Activated naive CD8-positive, alpha-beta T cell treated with anti-CD3 and anti-CD28 coated beads, Interleukin-2, amount 50 U/mL, for 24 hours (primary cell): Measurements from ENCODE around the gene SLC5A5.

ENCODE experiments used
- ATAC-seq: fragments of 150-1000 bp; cut with Tn5 transposase; one replicate; pipeline ENCODE4 v1.10.0; 2021
- DNase-seq: peaks from one replicate; pipeline ENCODE4 v3.0.0; 2021
- H3K27ac Mint-ChIP-seq: one replicate; pipeline ENCODE4 v1.8.0; 2021; ENCODE audit warnings: mild to moderate bottlenecking, mixed read lengths
- H3K27me3 Mint-ChIP-seq: one replicate; pipeline ENCODE4 v1.8.0; 2021; ENCODE audit warnings: mixed read lengths
- H3K36me3 Mint-ChIP-seq: one replicate; pipeline ENCODE4 v1.8.0; 2021; ENCODE audit warnings: low read depth, mixed read lengths
- H3K4me1 Mint-ChIP-seq: one replicate; pipeline ENCODE4 v1.8.0; 2021; ENCODE audit warnings: mixed read lengths
- H3K4me3 Mint-ChIP-seq: one replicate; pipeline ENCODE4 v1.8.0; 2021; ENCODE audit warnings: mild to moderate bottlenecking, moderate library complexity, mixed read lengths
- H3K9me3 Mint-ChIP-seq: one replicate; pipeline ENCODE4 v1.8.0; 2021; ENCODE audit warnings: mixed read lengths

SLC5A5 gene

DNA sequence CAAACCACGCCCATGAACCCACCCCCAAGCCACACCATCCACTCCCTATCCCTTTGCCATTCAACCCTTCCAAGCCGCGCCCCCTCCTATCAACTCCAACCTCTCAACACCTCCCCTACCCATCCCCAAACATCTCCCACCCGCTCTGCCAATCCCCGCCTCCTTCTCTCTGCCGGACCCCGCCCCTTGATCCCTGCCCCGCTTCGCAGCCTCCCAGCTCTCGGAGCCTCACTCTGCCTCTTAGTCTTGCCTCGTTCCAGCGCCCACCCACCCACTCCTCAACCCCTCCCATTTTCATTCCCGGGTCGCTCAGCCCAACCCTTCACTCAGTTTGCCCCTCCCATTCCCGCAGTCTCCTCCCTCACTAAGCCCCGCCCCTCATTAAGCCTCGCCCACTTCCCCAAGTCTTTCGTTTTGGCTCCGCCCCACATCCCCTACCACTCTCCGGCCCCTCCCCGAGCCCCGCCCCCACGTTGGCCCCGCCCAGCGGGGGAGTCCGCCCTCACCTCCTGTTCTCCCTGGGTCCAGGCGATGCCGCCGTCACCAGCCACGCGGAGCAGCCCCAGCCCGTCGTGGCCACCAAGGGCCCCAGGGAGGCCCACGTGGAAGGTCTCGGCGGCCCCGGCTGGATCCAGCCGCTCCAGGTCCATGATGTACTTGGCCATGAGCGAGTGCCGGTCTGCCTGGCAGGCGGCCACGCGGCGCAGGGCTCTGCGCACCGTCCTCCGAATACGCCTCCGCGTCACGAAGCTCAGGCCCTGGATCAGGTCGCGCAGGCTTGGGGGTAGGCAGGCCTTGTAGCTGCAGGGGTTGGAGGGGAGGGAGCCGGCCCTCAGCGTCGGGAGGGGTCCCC is 29.7 kb upstream of the SLC5A5 start:
- Mint-ChIP-seq H3K4me1 (peaks cover 44% of the 10 kb centered on the region), H3K4me3 (no peak overlapping the region), H3K27me3 (no peaks in the 10 kb centered on the region), H3K9me3 (no peaks in the 10 kb centered on the region), H3K36me3 (peaks cover 52% of the 10 kb centered on the region), H3K27ac (no peak overlapping the region)
- ATAC-seq (peak; percentile 34), DNase-seq (peak; percentile 81)

DNA sequence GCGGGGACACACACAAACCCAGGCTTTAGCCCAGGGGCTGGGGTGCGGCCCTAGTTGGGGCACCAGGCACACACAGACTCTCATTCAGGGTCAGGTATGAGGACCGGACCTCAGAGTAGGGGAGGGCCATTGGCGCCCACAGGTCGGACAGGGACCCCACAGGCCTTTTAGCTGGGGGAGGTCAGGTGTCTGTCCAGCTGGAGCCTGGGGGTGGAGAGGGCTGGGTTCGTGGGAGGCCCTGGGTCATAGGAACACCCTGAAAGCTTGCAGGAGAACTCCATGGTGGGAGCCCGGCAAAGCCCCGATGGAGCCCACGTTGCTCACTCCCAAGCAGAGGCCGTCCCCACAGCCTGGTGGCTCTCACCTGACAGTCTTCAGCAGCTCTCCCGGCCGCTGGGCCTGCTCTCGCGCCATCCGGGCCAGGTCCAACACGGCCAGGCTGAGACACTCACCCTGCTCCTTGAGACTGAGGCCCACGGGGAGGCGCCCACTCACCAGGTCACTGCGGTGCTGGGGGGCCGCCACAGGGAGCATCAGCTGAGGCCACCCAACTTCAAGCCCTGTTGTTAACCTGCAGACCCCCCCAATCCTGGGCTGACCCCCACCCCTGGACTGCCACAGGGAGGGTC is 29.0 kb upstream of the SLC5A5 start:
- Mint-ChIP-seq H3K36me3 (peaks cover 49% of the 10 kb centered on the region), H3K27ac (no peak overlapping the region), H3K4me1 (peaks cover 43% of the 10 kb centered on the region), H3K27me3 (no peaks in the 10 kb centered on the region), H3K4me3 (no peak overlapping the region), H3K9me3 (no peaks in the 10 kb centered on the region)
- DNase-seq: no peak
- ATAC-seq: no peak

DNA sequence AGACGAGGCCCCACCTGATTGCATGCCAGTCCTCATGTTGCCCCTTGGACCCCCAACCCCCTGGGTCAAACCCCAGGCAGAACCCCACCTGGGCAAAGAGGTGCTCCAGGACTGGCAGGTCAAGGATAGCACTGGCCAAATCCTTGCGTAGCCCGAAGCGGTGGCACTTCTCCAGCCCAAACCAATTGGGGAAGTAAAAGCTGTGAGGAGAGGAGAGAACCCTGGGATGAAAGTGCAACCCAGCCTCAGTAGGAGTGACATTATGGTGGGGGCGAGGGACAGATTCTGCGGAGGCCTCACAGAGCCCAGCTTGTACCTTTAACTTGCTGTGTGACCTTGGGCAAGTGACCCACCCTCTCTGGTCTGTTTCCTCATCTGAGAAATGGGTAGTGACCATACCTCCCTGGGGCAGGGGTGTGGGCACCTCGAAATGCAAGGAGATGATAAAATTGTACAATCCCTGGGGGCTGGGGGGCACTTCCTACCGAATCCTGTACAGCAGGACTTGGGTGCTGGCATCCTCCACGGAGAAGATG is 28.4 kb upstream of the SLC5A5 start:
- no peak for ATAC-seq
- Mint-ChIP-seq H3K27ac (no peak overlapping the region), H3K4me1 (peaks cover 44% of the 10 kb centered on the region), H3K27me3 (no peaks in the 10 kb centered on the region), H3K36me3 (peaks cover 43% of the 10 kb centered on the region), H3K4me3 (no peak overlapping the region), H3K9me3 (no peaks in the 10 kb centered on the region)
- no peak for DNase-seq

DNA sequence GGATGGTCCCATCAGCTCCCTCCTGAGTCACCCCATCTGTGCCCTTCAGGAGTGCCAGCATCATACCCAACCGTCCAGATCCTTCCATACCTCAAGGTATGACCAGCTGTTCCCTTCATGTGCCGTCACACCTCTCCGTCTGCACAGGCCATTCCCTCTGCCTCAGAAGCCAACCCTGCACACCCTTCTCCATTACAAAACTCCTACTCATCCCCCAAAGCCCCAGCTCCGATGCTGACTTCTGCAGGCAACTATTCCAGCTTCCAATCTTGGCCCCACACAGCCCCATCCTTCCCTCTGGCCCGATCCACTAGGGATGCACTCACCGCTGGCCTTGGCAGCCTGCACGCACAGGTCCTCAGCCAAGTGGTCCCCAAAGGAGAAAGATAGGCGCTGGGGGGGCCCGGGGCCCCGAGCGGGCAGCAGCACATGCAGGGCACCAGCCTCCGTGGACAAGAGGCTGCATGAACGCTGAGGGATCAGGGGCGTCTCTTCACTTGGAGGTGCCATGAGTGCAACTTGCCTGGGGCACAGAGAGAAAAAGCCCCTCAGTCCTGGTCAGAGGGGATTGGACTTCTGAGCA is 27.7 kb upstream of the SLC5A5 start:
- Mint-ChIP-seq H3K27ac (peak overlapping the region; percentile 68), H3K4me1 (peaks cover 47% of the 10 kb centered on the region), H3K36me3 (peaks cover 40% of the 10 kb centered on the region), H3K9me3 (no peaks in the 10 kb centered on the region), H3K4me3 (peak overlapping the region; percentile 89), H3K27me3 (no peaks in the 10 kb centered on the region)
- ATAC-seq (no peak), DNase-seq (no peak)

DNA sequence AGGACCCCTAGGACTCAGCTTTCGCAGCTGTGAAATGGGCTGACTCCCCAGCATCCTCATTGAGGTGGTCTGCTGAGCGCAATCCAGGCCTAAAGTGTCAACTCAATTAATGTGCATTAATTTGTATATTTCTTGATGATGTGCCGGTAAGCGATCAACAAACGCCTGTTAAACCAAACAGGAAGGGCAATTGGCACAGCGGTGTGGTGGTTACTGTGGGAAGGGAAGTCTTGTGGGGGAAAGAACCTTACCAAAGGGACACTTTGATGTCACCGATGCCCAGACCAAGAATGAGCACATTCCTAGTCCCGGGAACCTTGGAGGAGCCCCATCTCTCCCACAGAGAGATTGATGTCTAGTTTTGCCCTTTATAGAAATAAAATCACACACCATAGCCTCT is 25.6 kb upstream of the SLC5A5 start:
- Mint-ChIP-seq H3K9me3 (no peaks in the 10 kb centered on the region), H3K4me3 (peak overlapping the region; percentile 89), H3K27ac (peak overlapping the region; percentile 96), H3K27me3 (no peaks in the 10 kb centered on the region), H3K4me1 (peaks cover 63% of the 10 kb centered on the region), H3K36me3 (peaks cover 27% of the 10 kb centered on the region)
- DNase-seq: no peak
- ATAC-seq: no peak

DNA sequence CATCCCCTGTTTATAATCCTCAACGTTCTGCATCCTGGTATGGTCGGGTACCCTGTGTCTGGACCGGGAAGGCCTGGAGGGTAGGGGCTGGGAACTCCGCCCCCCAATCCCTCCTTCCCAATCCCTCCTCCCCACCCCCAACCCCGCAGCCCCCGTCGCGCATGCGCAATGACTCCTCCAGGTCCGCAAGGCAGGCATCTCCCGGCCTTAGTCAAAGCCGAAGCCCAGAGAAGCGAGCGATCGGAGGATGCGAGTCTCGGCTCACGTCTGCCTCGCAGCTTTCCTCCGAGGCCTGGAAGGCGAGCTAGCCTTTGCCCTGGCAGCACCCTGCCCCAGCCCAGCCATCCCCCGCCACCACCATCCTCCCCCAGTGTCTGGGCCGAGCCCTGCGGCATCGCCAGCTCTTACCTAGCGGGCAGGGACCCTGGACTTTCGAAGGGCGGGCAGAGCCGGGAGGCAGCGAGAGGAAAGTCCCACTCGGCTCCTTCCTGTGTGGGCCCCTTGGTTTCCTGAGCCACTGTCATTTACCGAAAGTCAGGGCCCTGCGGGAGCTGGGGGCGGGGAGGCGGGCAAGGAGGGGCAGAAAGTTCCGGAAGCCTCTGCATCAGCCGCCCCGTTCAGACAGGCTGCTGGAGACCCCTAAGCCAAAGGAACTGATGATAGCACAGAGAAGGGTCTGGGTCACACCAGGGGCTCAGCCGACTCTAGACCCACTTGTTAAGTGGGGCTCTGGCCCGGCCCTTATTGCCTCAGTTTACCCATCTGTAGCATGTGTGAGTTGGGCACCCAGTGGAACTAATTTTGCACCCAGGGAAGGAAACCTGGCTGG is 24.0 kb upstream of the SLC5A5 start, which contains the start of gene JAK3:
JAK3 (minus strand) TSS at position 445 of the 829 bp plus-strand sequence. CDS start 3,565 bp downstream, outside the sequence.
- no peaks in the 10 kb centered on the region for H3K27me3 Mint-ChIP-seq
- H3K4me1 Mint-ChIP-seq: peaks cover 70% of the 10 kb centered on the region
- peak within 1 kb of the TSS; percentile 89 for H3K4me3 Mint-ChIP-seq
- peak; percentile 92 for DNase-seq
- H3K36me3 Mint-ChIP-seq: peaks cover 22% of the 10 kb centered on the region
- ATAC-seq: peak; percentile 89
- H3K9me3 Mint-ChIP-seq: no peaks in the 10 kb centered on the region
- peak within 1 kb of the TSS; percentile 96 for H3K27ac Mint-ChIP-seq

DNA sequence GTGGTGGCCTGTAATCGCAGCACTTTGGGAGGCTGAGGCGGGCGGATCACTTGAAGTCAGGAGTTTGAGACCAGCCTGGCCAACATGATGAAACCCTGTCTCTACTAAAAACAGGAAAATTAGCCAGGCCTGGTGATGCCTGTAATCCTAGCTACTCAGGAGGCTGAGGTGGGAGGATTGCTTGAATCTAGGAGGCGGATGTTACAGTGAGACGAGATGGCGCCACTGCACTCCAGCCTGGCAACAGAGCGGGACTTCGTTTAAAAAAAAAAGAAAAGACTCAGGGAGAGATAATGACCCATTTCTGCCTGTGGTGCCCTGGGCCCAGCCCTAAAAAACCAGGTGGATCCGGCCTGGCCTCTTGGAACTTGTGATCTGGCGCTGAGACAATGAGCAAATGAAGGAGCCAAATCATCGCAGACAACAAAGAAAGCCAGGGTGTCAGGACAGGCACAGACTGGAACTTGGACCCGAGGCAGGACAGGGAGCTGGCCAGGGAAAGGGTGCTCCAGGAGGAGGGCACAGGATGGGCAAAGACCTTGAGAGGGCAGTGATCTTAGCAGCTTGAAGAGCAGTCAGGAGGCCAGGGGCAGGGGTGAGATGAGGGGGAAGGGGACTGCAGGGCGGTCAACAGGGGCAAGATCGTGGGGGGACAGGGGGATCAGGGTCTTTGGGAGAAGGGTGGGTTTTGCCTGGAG is 23.0 kb upstream of the SLC5A5 start:
- peaks cover 65% of the 10 kb centered on the region for H3K4me1 Mint-ChIP-seq
- peak overlapping the region; percentile 96 for H3K27ac Mint-ChIP-seq
- DNase-seq: no peak
- H3K9me3 Mint-ChIP-seq: no peaks in the 10 kb centered on the region
- H3K27me3 Mint-ChIP-seq: no peaks in the 10 kb centered on the region
- H3K4me3 Mint-ChIP-seq: peak overlapping the region; percentile 89
- H3K36me3 Mint-ChIP-seq: peaks cover 16% of the 10 kb centered on the region
- ATAC-seq: no peak

DNA sequence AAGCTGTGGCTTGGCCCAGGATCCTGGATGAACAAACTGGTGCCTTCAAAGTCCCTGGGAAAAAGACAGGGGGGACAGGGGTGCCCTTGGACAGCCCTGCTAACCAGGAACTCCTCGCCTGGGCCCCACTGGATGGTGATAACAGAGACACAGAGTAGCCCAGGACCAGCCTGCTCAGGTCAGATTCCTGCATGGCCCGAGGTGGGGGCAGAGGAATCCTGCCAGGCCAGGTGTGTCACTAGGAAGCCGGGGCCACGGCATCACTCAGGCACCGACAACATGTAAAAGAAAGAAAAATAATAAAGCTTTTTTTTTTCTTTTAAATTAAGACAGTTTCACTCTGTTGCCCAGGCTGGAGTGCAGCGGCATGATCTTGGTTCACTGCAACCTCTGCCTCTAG is 17.7 kb upstream of the SLC5A5 start:
- Mint-ChIP-seq H3K4me3 (no peak overlapping the region), H3K27ac (no peak overlapping the region), H3K9me3 (no peaks in the 10 kb centered on the region), H3K4me1 (peaks cover 35% of the 10 kb centered on the region), H3K27me3 (no peaks in the 10 kb centered on the region), H3K36me3 (no peaks in the 10 kb centered on the region)
- no peak for DNase-seq
- no peak for ATAC-seq

DNA sequence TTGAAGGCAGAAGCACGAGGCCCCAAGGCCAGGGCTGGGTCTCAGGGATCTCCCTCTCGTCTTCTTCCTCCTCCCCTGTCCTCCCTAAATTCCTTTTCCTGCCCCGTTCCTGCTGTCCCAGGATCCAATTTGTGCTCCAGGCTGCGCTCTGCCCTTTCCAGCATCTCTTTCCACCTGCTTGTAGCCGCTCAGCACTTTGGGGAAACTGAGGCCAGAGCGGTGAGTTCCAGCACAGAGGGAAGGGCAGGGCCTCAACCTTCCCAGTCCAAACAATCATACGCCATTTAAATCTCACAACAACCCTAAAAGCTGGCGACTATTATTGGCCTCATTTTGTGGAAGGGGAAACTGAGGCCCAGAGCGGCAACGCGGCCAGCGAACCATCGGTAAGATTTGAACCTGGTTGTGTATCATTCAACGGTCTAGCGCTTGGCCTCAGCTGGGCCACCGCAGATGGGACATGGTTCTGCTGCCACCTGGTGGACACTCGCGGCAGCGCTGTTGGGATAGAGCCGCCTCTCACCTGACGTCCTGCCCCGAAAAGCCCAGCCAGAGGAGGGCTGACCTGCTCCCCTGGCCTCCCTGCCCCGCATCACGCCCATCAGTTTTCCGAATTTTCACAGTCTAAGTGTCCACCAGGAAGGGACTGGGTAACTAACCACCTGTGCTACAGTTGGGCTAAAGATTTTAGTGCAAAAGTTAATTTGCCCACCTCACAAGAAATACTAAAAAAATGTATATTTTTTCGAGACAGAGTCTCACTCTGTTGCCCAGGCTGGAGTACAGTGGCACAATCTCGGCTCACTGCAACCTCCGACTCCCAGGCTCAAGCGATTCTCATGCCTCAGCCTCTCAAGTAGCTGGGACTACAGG is 16.2 kb upstream of the SLC5A5 start:
- peaks cover 11% of the 10 kb centered on the region for H3K36me3 Mint-ChIP-seq
- DNase-seq: peak; percentile 97

DNA sequence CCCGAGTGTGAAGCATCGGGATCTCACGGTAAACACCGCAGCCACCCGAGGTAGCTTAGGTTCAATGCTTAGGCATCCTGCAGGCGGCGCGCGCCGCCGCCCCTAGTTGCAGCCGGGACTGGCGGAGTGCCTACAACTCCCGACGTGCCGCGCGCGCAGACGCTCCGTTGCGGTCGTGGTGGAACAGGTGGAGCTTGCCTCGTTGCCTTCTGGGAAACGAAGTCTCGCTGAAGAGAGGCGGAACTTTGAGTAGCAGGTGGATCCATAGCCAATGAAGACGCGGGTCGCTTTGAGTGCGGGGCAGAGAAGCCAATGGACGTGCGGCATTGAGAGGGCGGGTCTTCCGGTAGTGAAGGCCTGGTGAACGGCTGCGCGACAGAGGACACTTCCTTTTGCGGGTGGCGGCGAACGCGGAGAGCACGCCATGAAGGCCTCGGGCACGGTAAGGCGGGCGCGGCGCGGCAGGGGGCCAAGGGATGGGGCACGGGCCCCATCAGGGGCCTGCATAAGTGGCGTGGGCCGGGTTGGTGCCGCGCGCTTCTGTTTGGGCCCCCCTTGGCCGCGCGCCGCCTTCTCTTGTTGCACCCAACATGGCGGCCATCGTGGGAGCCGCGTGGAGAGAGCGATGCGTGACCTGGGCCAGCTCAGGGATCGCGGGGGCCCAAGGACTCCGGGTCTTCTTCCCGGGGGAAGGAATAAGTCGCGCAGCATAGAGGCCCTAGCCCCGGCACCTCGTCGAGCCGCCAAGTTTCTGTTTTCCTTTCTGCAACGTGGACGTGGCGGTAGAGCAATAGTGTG is 12.0 kb upstream of the SLC5A5 start, which contains the start of gene RPL18A:
RPL18A (plus strand) TSS at position 378 of the 798 bp plus-strand sequence; CDS start at position 425, 47 bp downstream.
- peak; percentile 95 for ATAC-seq
- DNase-seq: peak; percentile 98
- peak within 1 kb of the TSS; percentile 99 for H3K4me3 Mint-ChIP-seq
- H3K36me3 Mint-ChIP-seq: peaks cover 48% of the 10 kb centered on the region
- H3K9me3 Mint-ChIP-seq: no peaks in the 10 kb centered on the region
- H3K4me1 Mint-ChIP-seq: peaks cover 49% of the 10 kb centered on the region
- peaks cover 4% of the 10 kb centered on the region for H3K27me3 Mint-ChIP-seq
- H3K27ac Mint-ChIP-seq: peak within 1 kb of the TSS; percentile 100

More for the DNA sequence above, 16.2 kb upstream of the SLC5A5 start:
- ATAC-seq: peak; percentile 38
- no peak overlapping the region for H3K4me3 Mint-ChIP-seq
- peak overlapping the region; percentile 12 for H3K27ac Mint-ChIP-seq
- H3K9me3 Mint-ChIP-seq: no peaks in the 10 kb centered on the region
- peaks cover 4% of the 10 kb centered on the region for H3K27me3 Mint-ChIP-seq
- peaks cover 32% of the 10 kb centered on the region for H3K4me1 Mint-ChIP-seq

DNA sequence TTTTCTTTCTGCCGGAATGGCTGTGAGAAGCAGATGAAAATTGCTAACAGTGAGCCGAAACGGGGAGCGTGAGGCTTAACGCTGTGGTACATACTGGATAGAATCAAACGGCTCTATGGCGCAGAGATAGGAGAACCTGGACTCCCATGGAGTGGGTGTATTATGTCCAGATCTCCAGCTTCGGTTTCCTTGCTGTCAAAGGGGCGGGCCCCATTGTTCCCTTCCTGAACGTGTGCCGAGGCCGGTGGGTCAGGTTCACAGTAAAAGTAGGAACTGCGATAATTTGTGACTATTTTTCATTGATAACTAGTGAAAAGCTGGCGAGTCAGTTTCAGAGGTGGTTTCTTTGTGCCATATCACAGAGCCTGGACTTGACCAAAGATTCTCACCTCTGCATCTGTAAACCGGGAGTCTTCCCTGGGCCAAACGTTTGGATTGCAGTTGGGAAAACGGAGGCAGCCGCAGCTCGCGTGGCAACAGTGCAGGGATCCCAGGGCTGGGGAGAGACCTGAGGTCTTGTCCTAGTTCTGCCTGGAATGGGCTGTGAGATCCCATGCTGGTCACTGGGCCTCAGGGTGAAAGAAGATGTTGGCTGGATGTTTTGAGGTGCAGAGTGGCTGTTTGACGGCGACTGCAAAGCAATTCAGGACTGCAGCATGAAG is 11.3 kb upstream of the SLC5A5 start:
- peak overlapping the region; percentile 100 for H3K27ac Mint-ChIP-seq
- DNase-seq (no peak), ATAC-seq (no peak)
- H3K4me1 Mint-ChIP-seq: peaks cover 45% of the 10 kb centered on the region
- peaks cover 4% of the 10 kb centered on the region for H3K27me3 Mint-ChIP-seq
- peak overlapping the region; percentile 99 for H3K4me3 Mint-ChIP-seq
- peaks cover 53% of the 10 kb centered on the region for H3K36me3 Mint-ChIP-seq
- H3K9me3 Mint-ChIP-seq: no peaks in the 10 kb centered on the region

DNA sequence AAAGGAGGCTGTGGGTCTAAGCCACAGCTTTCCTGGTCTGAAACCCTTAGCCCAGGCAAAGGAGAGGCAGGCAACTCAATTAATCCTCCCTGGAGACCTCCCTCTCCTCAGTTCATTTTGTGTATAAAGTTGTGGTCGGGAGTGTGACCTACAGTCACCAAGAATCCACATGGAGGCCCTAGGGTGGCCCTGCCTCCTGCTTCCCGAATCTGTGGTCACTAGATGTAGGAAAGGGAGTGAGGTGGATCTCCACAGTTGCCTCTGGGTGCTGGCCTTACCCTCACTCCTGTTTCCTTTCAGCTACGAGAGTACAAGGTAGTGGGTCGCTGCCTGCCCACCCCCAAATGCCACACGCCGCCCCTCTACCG is 10.8 kb upstream of the SLC5A5 start:
- Mint-ChIP-seq H3K4me1 (peaks cover 43% of the 10 kb centered on the region), H3K27ac (peak overlapping the region; percentile 100), H3K9me3 (no peaks in the 10 kb centered on the region), H3K4me3 (peak overlapping the region; percentile 99), H3K36me3 (peaks cover 53% of the 10 kb centered on the region), H3K27me3 (peaks cover 4% of the 10 kb centered on the region)
- DNase-seq (no peak), ATAC-seq (no peak)
